Stimulated activated CD4-positive, alpha-beta T cell treated with anti-CD3 and anti-CD28 coated beads, Interleukin-15, amount 100 ng/mL, for 1 hour (primary cell): ENCODE data around the gene SUGP1.

Experiments
- DNase-seq, 2 donors: peaks; one replicate each; pipeline ENCODE4 v3.0.0-alpha.2; 2020; ENCODE audit warnings: low read depth in 1 of 2, low spot score in 1 of 2

The SUGP1 gene

DNA sequence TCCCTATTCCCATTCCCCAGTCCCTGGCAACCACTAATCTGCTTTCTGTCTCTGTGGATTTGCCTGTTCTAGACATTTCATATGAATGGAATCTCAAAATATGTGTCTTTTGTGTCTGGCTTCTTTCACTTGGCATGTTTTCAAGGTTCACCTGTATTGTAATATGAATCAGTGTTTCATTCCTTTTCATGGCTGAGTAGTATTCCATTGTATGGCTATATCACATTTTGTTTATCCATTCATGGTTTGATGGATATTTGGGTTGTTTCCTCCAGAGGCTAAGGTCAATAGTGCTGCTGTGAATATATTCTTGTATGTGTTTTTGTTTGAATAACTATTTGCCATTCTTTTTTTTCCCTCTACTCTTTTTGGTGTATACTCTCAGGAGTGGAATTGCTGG is 84.1 kb downstream of the SUGP1 start:
- DNase-seq = no peak

DNA sequence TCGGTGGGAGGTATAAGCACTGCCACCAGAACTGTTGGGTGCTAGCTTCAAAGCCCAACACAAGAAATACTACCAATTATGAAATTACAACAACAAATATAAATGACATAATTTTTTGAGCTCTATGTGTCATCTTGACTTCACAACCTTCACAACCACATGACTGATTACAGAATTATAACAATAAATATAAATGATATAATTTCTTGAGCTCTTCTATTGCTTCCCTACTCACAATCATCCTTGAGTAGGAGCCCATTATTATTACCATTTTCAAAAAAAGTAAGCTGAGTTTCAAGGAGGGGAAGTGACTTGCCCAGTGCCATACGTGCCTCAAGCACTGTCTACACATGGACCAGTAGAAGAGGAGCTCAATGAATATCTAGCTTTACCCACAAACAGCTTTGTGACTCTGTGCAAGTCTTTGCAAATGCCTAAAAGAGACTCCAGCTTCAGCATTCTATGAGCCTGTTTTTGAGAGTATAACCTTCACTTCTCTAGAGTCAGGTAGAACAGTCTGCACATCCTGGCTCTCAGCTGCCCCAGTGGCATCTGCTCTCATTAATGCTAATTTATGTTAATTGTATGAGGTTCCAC is 86.0 kb downstream of the SUGP1 start:
- no peak for DNase-seq

DNA sequence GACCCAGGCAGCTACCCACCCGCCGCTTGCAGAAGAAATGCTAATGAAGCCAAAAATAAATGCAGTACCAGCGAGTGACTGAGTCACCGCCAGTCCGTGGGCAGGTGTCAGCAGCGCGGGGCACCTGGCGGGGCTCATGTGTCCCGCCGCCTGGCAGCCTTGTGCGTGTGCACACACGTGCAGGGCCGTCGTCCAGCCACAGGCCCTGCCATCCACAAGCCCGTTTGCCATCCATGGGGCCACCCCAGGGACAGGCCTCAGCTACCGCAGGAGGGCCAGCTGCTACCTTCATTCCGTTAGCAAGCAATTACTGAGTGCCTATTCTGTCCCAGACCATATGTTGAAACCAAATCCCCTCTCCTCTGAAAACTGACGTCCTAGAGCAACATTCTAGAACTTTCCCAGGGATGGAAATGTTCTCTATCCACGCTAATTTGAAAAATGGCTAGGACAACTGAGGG is 88.0 kb downstream of the SUGP1 start:
- DNase-seq = no peak

DNA sequence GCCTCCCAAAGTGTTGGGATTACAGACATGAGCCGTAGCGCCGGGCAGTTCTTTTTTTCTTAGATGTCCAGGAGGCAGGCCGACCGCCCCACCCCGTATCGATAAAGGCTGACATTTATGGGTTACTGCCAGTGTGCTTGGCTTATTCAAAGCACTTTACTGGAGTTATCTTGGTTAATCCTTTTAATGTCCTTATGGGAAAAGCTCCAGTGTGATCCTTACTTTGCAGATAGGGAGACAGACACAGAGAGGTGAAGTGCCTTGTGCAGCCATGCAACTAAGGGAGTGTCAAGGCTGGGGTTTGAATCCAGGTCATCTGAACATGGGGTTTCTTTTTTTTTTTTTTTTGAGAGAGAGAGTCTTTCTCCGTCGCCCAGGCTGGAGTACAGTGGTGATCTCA is 89.3 kb downstream of the SUGP1 start:
- no peak for DNase-seq

DNA sequence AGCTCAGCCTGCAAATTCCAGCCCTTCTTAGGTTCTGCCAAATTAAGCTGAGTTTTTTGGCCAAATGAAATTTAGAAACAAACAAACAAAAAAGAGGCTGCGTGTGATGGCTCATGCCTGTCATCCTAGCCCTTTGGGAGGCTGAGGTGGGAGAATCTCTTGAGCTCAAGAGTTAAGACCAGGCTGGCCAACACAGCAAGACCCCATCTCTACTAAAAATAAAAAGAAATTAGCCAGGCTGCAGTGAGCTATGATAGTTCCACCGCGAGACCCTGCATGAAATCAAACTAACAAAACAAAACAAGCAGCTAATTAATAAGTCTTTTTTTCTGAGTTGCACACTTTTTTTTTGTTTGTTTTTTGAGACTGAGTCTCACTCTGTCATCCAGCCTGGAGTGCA is 90.6 kb downstream of the SUGP1 start:
- DNase-seq = no peak

DNA sequence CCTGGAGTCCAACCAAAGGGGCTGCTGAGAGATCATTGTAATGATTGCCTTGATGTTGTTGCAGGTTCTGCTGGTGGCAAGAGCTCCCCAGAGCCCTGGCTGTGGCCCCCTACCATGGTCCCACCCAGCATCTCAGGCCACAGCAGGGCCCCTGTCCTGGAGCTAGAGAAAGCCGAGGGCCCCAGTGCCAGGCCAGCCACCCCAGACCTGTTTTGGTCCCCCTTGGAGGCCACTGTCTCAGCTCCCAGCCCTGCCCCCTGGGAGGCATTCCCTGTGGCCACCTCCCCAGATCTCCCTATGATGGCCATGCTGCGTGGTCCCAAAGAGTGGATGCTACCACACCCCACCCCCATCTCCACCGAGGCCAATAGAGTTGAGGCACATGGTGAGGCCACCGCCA is 93.1 kb downstream of the SUGP1 start:
- DNase-seq = no peak

DNA sequence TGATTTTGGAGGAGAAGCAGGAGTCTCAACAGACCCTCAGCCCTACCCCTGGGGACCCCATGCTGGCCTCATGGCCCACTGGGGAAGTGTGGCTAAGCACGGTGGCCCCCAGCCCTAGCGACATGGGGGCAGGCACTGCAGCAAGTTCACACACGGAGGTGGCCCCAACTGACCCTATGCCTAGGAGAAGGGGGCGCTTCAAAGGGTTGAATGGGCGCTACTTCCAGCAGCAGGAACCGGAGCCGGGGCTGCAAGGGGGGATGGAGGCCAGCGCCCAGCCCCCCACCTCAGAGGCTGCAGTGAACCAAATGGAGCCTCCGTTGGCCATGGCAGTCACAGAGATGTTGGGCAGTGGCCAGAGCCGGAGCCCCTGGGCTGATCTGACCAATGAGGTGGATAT is 93.6 kb downstream of the SUGP1 start:
- DNase-seq = no peak

DNA sequence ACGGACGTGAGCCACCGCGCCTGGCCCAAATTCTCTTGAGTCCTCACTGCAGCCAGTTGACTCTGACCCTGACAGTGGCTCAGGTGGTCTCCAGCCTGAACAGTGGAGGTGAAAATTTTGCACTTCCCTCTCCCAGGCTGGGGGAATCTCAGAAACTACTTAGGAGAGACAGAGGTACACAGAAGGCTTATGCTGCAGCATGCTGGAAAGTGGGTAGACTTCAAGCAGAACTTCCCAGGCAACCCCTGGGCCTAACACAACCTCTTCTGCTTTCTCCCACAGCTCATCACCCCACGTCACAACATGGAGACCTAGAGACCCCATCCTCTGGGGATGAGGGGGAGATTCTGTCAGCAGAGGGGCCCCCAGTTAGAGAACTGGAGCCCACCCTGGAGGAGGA is 94.1 kb downstream of the SUGP1 start:
- no peak for DNase-seq
